OCI-M2 (cell line): ENCODE results near the gene EYS.

Source experiments
- DNase-seq: peaks from one replicate; lab custom pipeline; 2025; ENCODE audit not compliant: unreplicated experiment; lab: John Stamatoyannopoulos, UW

Gene EYS

GRCh38 chr6:64750910-64751309 lies 956.1 kb downstream of the EYS start:
- DNase-seq: no peak

GRCh38 chr6:64737418-64737817 lies 969.6 kb downstream of the EYS start:
- DNase-seq: no peak

- DNase-seq: no peak
Measured at GRCh38 chr6:64736421-64736950, 970.5 kb downstream of the EYS start.

- DNase-seq: no peak
Measured at GRCh38 chr6:64733433-64733832, 973.6 kb downstream of the EYS start.

DNA sequence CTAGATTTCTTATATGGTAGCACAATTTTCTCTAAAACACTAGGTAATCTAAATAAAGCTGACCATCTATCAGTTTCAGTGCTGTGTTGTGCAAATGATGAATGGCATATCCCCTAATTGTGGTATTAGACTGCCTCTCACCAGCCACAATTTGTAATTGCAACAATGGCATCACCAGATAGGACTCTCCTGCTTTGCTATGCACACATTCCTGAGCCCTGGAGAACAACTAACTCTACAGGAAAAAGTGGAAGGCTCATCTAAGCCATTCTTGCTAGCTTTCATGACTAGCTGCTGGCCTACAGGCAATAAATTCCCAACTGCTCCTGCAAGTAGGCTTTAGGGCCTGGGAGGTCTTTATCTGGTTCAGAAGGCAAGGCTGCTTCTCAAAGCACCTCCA lies 974.1 kb downstream of the EYS start:
- DNase-seq: no peak

DNA sequence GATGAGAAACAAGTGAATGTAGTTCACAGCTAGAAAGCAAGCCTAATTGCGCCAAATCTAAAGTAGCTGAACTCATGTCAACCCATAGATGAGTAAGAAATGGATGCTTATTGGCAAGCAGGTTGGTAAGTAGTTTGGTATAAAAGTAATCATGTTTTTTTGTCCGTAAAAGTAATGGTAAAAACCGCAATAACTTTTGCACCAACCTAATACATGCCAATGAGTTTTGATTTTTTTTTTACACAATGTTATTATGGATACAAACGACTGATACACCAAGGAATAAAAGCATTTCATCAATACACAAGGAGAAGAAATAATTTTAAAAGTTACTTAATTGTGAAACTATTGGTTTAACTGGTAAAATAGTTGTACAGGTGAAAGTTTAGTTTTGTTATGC lies 977.5 kb downstream of the EYS start:
- no peak for DNase-seq

DNA sequence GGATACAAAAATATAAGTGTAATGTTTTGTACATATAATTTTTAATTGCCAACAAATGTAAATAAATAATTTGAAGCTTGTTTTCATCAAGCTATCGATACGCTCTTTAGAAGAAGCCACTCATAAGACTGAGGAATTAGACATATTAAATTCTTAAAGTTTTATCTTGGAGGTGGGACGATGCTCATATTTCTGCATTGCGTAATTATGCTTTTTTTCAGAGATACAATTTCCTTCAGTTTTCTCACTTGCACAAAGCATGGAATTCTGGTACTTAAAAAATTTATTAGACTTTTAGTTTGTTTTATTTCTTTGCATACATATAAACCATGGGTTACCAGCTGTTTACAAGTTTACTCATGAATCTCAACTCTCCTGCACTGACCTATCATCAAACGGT lies 980.0 kb downstream of the EYS start:
- DNase-seq: no peak

DNA sequence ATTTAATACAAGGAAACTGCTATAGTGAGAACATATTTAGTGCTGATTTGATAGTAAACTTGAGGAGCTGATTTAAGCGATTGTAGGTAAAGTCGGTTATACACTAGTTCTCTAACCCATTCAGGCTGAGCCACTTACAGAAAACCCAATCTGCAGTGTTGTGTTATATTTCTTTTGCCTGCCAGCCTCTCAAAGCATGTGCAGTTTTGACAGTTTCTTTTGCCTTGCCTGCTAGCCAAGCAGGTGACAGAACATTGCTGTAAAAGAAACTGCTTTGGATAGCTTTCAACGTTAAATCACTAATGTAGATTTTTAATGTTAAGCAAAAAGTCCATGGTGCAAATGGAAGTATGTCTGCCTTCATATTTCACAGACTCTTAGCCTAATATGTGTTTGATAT lies 982.9 kb downstream of the EYS start:
- no peak for DNase-seq

DNA sequence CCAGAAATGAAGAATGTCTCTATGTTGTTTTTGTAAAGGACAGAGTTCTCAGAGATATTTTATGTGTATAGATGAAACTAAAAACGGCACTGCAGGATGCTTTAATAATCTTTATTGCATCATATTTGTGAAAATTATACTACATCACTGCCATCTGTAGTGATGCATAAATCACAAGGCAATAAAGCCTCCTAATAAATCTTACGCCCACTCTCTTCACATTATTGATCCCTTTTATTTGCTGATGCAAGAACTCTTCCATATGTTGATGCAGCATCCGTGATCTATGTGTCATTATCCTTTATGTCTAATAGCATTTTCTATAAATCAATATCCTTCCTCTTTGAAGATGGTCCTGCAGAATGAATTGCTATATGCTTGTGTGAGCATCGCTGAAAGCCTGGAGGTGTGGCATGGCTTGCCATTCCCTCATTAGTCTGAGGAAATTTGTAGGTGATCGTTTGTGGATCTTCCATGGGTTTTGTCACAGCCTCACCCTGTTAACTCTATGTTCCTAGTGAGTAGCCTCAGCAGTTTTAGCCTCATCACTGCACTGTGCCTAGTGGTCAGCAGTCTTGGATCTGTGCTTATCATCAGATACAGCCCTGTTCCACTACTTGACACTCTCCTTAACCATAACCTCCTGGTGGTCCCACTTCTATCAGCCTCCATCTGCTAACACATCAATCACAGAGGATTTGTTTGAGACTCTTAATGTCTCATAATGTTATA lies 983.5 kb downstream of the EYS start:
- DNase-seq: no peak

- no peak for DNase-seq
Measured at GRCh38 chr6:64721865-64722264, 985.2 kb downstream of the EYS start.

DNA sequence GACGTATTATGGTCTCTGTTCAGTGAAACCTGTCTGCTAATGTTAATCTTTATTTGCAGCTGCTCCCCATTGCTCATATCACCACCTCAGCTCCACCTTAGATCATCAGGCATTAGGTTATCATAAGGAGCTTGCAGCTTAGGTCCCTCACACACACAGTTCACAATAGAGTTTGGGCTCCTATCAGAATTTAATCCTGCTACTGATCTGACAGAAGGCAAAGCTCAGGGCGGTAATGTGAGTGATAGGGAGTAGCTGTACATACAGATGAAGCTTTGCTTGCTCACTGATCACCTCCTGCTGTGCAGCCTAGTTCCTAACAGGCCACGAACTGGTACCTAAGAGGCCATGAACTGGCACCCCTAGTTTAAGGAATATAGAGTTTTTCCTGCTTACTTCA lies 989.7 kb downstream of the EYS start:
- no peak for DNase-seq

GRCh38 chr6:64715624-64716023 lies 991.4 kb downstream of the EYS start:
- DNase-seq: no peak

GRCh38 chr6:64714073-64714472 lies 993.0 kb downstream of the EYS start:
- DNase-seq: no peak

GRCh38 chr6:64713175-64713574 lies 993.9 kb downstream of the EYS start:
- no peak for DNase-seq

DNA sequence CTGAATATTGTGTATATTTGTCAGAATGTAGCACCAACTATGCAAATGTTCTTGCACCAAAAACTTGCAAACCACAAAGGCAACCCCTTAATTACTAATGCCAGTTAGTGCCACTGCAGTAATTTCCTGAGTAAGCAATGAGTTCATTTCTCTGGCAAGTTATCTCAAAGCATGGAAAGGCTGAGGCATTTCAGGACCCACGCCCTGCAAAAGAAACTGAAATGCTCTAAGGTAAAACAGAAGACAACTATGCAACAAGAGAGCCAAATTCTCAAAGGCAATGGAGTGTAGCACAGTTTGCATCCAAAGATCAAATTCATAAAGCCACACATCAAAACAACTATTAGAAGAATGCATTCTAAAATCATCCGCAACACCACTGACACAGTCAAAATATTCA lies 994.4 kb downstream of the EYS start:
- DNase-seq: no peak

DNA sequence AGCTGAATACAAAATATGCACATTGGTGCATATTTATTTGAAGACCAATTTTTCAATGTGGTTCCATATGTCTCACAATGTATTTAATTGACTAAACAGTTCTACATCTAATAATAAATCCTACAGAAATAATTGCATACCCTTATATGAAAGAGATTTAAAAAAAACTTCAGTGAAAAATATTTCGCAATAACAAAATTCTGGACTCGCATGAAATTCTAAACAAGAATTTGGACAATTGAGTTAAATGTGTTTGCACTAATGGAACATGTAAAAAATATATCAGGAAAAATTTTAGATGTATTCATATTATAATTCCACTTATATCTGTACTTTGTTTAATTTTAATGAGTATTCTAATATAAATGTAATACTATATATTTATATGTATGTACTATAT lies 1003.1 kb downstream of the EYS start:
- DNase-seq: no peak

- DNase-seq: no peak
Measured at GRCh38 chr6:64696053-64696452, 1011.0 kb downstream of the EYS start.

DNA sequence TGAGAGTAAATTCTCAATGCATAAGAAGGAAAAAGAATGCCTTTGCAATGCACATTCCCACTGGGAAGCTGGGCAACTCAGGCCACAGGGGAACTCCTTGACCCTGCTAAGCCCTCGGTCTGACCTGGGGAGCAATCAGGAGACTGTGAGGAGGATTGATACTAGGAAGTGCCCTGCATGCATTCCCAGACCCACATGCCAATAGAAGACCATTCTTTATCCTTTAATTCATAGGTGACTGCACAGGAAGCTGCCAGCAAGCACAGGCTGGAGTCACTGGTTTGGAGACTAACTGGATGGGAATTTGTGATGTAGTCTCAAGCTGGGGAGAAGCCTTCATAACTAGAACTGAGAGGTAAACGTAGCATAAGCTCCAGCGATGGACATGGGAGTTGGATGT lies 1012.7 kb downstream of the EYS start:
- DNase-seq: no peak

DNA sequence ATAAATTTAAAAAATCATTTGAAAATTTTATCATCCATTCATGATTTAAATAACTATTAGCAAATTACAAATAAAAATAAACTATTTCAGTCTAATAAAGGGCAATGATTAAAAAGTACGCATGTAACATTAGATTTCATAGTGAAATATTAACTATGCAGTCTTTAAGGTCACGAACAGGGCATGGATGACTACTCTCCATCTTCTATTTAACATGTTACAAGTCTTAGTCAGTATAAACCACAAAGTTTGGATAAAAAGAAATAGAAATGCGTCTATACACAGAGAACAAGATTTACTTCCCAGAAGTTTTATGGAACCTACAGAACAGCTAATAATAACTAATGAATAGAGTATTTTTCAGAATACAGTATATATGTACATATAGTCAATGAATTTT lies 1016.0 kb downstream of the EYS start:
- no peak for DNase-seq

GRCh38 chr6:64685401-64685800 lies 1021.6 kb downstream of the EYS start:
- DNase-seq: no peak

- peak; percentile 93 for DNase-seq
Measured at GRCh38 chr6:64683682-64684081, 1023.3 kb downstream of the EYS start.

DNA sequence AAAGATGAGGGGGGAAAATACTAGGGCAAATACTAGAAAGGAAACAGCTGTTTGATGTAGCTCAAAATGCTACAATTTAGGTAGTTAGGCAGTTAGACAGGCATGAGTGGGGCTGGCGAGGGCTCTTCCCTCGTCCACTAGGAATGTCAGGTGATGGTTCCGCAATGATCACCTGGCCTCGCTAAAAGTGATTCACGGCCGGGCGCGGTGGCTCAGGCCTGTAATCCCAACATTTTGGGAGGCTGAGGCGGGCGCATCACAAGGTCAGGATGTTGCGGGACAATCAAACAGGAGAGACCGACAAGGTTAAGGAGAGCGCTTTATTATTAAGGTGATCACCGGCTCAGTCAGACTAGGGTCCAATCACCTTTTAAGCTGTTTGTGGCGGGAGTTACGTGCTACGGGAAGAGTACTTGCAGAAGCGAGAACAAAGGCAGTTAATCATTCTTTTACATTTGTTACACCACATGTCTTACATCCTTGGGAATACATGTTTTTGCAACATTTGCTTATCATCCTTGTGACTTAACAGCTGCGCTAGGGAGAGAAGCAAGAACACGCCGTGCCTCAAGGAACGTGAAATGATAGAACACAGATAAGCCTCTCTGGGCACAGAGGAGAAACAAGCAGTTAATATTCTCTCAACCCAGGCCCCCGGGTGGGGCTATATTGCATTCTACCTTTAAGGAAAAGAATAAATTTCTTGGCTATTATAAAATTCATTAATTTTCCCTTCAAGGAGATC lies 1025.4 kb downstream of the EYS start:
- DNase-seq: no peak

- no peak for DNase-seq
Measured at GRCh38 chr6:64680446-64680845, 1026.6 kb downstream of the EYS start.
